Progenitor cell of endocrine pancreas (in vitro differentiated cells): ENCODE measurements around the gene THAP11. TPM values are rescaled to one million over a fixed set of nuclear protein-coding genes. Genes with fewer than 3 reads are reported as not detected.

ENCODE experiments used
- DNase-seq: peaks from one replicate; pipeline ENCODE4 v3.0.0; 2021; ENCODE audit warnings: low spot score; ENCODE audit not compliant: unreplicated experiment
- H3K27ac Mint-ChIP-seq: 2 replicates; pipeline ENCODE4 v1.8.0; 2021; ENCODE audit warnings: mild to moderate bottlenecking, moderate library complexity, mixed read lengths
- H3K27me3 Mint-ChIP-seq: 2 replicates; pipeline ENCODE4 v1.8.0; 2021; ENCODE audit warnings: mixed read lengths
- H3K36me3 Mint-ChIP-seq: 2 replicates; pipeline ENCODE4 v1.8.0; 2022; ENCODE audit warnings: mixed read lengths; ENCODE audit not compliant: insufficient read depth
- H3K4me1 Mint-ChIP-seq: 2 replicates; pipeline ENCODE4 v1.8.0; 2021; ENCODE audit warnings: low read depth, mixed read lengths
- H3K4me3 Mint-ChIP-seq: 2 replicates; pipeline ENCODE4 v1.8.0; 2021; ENCODE audit warnings: low read depth, mild to moderate bottlenecking, moderate library complexity, mixed read lengths
- H3K9me3 Mint-ChIP-seq: 2 replicates; pipeline ENCODE4 v1.8.0; 2021; ENCODE audit warnings: low read depth, mixed read lengths
- total RNA-seq: library from RNA; stranded (reverse); gene quantifications from 2 replicates; pipeline ENCODE4 v1.2.1, GENCODE V29; 2021
- TF ChIP-seq, protein P1 (sequence below): fragments of 200-600 bp; sonication (generic); IDR thresholded peaks from one replicate; pipeline ENCODE4 v1.5.0; 2021; ENCODE audit warnings: antibody characterized with exemption, mild to moderate bottlenecking; ENCODE audit not compliant: unreplicated experiment

The THAP11 gene
- total RNA-seq, 1 donor from 2014 or later, result 32.0 TPM

DNA sequence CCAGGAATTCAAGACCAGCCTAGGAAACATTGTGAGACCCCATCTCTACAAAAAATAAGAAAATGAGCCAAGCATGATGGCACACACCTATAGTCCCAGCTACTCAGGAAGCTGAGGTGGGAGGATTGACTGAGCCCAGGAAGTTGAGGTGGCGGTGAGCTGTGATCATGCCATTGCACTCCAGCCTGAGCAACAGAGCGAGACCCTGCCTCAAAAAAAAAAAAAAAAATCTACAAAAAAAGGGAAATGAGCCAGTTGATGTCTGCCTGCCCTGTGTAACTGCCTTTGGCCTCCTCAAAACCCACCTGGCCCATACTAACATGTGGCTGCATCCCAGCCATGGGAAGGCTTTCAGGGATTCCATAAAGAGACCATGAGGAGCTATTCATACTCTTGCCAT is 40.2 kb upstream of the THAP11 start:
- H3K27ac Mint-ChIP-seq, result no peak overlapping the region
- TF ChIP-seq, protein P1, sequence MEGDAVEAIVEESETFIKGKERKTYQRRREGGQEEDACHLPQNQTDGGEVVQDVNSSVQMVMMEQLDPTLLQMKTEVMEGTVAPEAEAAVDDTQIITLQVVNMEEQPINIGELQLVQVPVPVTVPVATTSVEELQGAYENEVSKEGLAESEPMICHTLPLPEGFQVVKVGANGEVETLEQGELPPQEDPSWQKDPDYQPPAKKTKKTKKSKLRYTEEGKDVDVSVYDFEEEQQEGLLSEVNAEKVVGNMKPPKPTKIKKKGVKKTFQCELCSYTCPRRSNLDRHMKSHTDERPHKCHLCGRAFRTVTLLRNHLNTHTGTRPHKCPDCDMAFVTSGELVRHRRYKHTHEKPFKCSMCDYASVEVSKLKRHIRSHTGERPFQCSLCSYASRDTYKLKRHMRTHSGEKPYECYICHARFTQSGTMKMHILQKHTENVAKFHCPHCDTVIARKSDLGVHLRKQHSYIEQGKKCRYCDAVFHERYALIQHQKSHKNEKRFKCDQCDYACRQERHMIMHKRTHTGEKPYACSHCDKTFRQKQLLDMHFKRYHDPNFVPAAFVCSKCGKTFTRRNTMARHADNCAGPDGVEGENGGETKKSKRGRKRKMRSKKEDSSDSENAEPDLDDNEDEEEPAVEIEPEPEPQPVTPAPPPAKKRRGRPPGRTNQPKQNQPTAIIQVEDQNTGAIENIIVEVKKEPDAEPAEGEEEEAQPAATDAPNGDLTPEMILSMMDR, result no peak
- H3K4me3 Mint-ChIP-seq, result no peak overlapping the region
- H3K36me3 Mint-ChIP-seq, result peaks cover 19% of the 10 kb centered on the region
- DNase-seq, result no peak
- no peaks in the 10 kb centered on the region for H3K27me3 Mint-ChIP-seq
- peaks cover 11% of the 10 kb centered on the region for H3K4me1 Mint-ChIP-seq
- H3K9me3 Mint-ChIP-seq, result no peaks in the 10 kb centered on the region

DNA sequence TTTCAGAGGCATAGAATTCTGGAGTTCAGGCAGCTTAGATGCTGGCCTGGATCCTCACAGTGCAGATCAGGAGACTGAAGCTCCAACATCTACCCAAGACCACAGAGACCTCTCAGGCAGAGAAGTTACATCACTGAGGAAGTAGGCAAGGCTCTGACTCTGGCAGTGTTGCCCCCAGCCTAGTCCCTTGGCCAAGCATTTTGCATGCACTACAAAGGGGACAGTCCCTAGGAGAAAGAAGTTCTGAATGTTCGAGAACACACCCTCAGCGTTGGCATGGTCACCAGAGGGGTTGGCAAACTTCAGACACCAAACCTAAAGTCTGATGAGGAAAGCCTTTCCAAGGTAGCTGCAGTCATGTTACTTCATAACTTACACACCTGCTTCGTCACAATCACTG is 38.2 kb upstream of the THAP11 start:
- H3K4me1 Mint-ChIP-seq, result peaks cover 13% of the 10 kb centered on the region
- no peaks in the 10 kb centered on the region for H3K27me3 Mint-ChIP-seq
- peaks cover 17% of the 10 kb centered on the region for H3K36me3 Mint-ChIP-seq
- no peaks in the 10 kb centered on the region for H3K9me3 Mint-ChIP-seq
- peak overlapping the region; percentile 7 for H3K4me3 Mint-ChIP-seq
- no peak for DNase-seq
- TF ChIP-seq, protein P1, result no peak
- H3K27ac Mint-ChIP-seq, result peak overlapping the region; percentile 10

DNA sequence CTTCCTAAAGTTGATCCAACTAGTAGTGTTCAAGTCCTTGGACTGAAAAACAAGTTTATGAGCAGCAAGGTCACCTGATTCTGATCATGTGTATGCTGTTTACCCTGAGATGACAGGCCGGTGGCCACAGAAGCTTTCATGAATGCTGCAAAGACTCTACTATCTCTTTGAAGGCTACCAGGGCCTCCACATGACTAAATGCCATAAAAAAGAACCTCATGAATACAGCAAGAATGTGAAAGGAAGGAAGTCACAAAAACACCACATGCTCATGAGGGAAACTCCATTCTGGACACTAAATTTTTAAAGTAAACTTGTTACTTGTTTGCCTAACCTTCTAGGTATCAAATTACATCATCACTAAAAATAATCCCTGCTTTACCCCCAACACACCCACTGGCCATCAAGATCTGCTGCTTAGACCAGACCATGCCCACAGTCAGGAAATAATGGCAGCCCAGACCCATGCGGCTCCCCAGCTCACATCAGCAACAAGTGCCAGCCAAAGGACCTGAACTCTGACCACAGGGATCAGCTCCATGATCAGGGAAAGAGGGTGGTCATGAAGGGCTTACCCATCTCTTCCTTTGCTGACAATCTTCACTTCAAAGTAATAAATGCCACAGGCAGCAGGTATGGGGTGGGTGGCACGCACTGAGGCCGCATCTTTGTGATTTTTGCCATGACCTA is 37.1 kb upstream of the THAP11 start:
- Mint-ChIP-seq H3K27ac (peak overlapping the region; percentile 96), H3K9me3 (no peaks in the 10 kb centered on the region), H3K4me3 (peak overlapping the region; percentile 94), H3K36me3 (peaks cover 13% of the 10 kb centered on the region), H3K4me1 (peaks cover 13% of the 10 kb centered on the region), H3K27me3 (no peaks in the 10 kb centered on the region)
- DNase-seq, result no peak
- TF ChIP-seq, protein P1, result no peak

DNA sequence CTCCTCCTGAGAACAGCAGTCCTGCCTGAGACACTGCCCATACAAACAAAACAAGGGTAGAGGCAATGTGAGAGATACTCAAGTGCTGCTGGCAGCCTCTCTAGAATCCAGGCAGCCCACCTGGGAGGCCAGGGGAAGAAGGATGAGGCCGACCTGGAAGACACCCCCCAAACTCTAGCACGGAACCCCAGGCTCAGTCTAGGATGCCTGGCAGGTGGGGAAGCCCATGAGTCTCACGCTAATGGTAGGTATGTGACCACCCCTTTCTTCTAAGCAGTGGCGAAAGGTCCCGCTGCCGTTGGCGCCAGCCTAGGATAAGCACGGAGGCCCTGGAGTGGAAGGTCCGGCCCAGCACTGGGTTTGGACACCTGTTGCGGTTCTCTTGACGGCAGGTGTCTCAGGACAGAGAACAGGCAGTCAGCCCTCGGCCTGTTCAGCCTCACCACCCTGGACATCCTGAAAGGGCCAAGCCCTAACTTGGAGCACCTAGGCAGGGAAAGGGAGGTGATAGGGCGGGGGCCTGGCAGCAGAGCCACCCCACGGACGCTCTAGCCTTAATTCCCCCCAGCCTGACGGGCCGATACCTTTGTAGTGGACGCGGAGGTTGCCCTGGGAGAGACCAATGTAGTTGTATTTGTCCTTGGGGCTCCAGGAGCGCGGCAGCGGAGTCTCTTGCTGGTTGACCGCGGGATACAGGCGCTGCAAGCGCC is 36.2 kb upstream of the THAP11 start:
- Mint-ChIP-seq H3K9me3 (no peaks in the 10 kb centered on the region), H3K27ac (peak overlapping the region; percentile 96), H3K36me3 (peaks cover 6% of the 10 kb centered on the region), H3K4me1 (peaks cover 13% of the 10 kb centered on the region), H3K27me3 (no peaks in the 10 kb centered on the region), H3K4me3 (peak overlapping the region; percentile 94)
- no peak for DNase-seq
- TF ChIP-seq, protein P1, result no peak

DNA sequence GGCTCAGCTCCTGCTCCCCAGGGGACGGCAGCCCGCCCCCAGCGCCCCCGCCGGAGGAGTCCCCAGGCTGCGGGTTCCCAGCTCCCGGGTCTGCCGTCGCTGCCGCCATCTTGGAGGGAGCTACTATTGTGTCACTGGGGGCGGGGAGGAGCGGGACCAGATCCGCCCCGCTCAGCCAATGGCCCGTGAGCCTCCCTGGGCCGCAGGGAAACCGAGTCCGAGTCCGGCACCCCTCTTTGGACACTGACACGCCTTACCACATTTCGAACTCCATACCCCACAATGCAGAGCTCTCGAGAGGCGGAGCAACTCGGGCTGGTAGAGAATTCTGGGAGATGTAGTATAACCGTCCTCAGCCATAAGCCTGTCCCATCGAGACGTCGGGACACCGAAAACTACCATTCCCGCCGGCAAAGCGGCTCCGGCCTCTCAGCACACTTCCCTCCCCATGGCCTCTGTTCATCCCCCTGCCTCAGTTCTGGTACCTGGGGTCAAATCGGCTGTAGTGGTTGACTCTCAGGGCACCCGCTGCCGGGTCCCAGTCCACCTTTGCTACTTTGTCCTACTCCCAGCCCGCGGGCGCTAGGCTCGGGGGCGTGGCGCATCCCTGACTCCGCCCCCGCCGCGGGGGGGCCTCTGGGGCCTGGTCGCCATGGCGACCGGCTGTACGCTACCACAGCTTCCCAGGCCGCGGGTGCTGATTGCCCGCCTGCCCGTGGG is 35.5 kb upstream of the THAP11 start, which contains the start of the genes RANBP10 and TSNAXIP1:
Gene RANBP10 (minus strand): TSS at position 133 of the 720 bp plus-strand sequence. CDS start 24 bp downstream, at position 109.
Gene TSNAXIP1 (plus strand): TSS at position 462 of the 720 bp plus-strand sequence. CDS start 261 bp downstream, outside the sequence.
- H3K27me3 Mint-ChIP-seq, result no peaks in the 10 kb centered on the region
- no peaks in the 10 kb centered on the region for H3K9me3 Mint-ChIP-seq
- H3K27ac Mint-ChIP-seq, result peak within 1 kb of the TSS; percentile 96
- DNase-seq, result peak; percentile 91
- peaks cover 6% of the 10 kb centered on the region for H3K36me3 Mint-ChIP-seq
- peaks cover 13% of the 10 kb centered on the region for H3K4me1 Mint-ChIP-seq
- TF ChIP-seq, protein P1, result no peak
- H3K4me3 Mint-ChIP-seq, result peak within 1 kb of the TSS; percentile 94
